HG02763 (cell line): ENCODE data around the gene FYB1.
"Not testable (repeated sequence)": the region's sequence is repeated elsewhere in the genome, so short reads cannot be mapped to it uniquely, and the experiment has no call there.

Experiments
- ATAC-seq: cut with Tn5 transposase; IDR thresholded peaks from one replicate; pipeline ENCODE4 v1.9.1; 2021; ENCODE audit warnings: mild to moderate bottlenecking, moderate library complexity; ENCODE audit not compliant: unreplicated experiment

FYB1 gene

GRCh38 chr5:39219437-39219836, at the start of gene FYB1:
FYB1 (minus strand) TSS chr5:39219563; CDS start chr5:39202960, 16,603 bp downstream.
- no peak for ATAC-seq

DNA sequence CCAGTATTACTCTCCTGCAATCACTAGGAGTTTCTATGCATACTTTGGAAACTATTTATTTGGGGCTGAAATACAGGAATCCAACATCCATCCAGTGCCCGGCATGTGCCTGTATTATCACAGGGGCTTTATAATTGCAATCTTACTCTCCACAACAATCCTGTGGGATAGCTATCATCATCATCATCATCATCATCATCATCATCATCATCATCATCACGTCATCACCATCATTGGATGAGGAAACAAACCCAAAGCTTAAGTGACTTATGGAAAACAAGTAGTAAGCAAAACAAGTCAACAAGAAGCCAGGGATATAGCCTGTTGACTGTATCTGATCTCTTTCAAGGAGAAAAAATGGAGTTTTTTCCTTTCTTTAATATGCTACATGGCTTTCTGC, 47.8 kb upstream of the FYB1 start:
- ATAC-seq: no peak

DNA sequence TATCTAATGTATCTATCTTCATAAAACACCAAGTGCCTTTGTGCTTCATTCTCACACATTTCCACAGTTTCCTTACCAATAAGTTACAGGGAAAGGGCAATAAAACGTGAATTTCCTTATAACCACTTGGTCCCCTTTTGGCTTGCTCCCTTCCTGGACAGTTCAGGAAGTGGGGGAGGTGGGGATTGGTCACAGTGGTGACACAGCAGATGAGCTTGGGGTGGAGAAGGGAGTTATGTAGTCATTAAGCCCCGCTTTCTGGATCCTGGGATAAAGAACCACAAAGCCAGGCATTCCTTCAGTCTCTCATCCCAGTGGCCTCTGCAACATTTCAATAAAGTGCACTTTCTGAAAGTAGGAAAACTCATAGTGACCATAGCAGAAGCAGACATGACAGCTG, 47.1 kb upstream of the FYB1 start:
- no peak for ATAC-seq

- peak; percentile 85 for ATAC-seq
These were observed 45.2 kb upstream of the FYB1 start for GRCh38 chr5:39264528-39264927.

- no peak for ATAC-seq
These were observed 43.6 kb upstream of the FYB1 start for GRCh38 chr5:39262981-39263380.

GRCh38 chr5:39260095-39260494, 40.7 kb upstream of the FYB1 start:
- ATAC-seq: no peak

GRCh38 chr5:39257554-39257953, 38.2 kb upstream of the FYB1 start:
- ATAC-seq: no peak

- no peak for ATAC-seq
These were observed 37.3 kb upstream of the FYB1 start for GRCh38 chr5:39256477-39257235.

DNA sequence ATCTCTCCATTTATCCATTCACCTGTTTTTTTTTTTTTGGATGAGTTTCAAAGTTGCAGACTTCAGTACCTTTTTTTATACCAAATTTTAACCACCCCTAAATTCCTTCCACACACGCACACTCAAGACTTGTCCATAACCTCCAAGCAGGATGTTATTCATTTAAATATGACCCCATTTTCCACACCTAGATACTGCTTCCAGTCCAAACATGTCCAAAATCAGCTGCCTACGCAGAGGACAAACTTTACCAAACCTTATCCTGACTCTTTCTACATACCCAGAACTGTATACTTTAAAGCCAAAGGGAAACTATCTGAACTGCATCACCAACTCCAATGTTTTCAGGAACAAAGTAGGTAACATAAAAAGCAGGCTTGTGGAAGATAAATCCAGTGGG, 36.0 kb upstream of the FYB1 start:
- ATAC-seq: no peak

GRCh38 chr5:39254671-39255070, 35.3 kb upstream of the FYB1 start:
- ATAC-seq: no peak

- ATAC-seq: no peak
These were observed 33.8 kb upstream of the FYB1 start for GRCh38 chr5:39253196-39253595.

DNA sequence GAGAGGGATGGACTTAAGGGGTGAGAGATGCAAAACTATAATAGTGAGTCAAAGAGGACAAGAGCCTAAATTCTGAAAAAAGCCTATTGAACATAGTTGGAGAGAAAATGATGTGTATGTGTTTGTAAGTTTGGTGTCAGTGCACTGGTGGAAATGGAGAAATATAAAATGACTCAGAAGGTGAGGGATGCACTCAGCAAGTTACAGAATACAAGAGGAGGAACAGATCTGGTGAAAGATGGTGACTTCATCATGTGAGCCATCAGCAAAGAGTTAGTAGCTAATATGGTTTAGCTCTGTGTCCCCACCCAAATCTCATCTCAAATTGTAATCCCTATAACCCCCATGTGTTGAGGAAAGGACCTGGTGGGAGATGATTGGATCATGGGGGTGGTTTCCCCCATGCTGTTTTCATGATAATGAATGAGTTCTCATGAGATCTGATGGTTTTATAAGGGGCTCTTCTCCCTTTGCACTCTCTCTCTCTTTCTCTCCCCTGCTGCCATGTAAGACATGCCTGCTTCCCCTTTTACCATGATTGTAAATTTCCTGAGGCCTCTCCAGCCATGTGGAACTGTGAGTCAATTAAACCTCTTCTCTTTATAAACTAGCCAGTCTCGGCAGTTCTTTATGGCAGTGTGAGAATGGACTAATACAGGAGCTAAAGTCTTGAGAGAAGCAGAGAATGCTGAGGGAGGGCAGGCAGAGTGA, 30.4 kb upstream of the FYB1 start:
- ATAC-seq: no peak

- no peak for ATAC-seq
These were observed 29.7 kb upstream of the FYB1 start for GRCh38 chr5:39249069-39249468.

DNA sequence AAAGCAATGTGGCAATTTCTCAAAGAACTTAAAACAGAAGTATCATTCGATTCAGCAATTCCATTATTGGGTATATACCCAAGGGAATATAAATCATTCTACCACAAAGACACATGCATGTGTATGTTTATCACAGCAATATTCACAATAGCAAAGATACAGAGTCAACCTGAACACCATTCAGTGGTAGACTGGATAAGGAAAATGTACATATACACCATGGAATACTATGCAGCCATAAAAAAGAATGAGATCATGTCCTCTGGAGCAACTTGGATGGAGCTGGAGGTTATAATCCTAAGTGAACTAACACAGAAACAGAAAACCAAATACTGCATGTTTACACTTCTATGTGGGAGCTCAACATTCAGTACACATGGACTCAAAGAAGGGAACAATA, 21.4 kb upstream of the FYB1 start:
- no peak for ATAC-seq

DNA sequence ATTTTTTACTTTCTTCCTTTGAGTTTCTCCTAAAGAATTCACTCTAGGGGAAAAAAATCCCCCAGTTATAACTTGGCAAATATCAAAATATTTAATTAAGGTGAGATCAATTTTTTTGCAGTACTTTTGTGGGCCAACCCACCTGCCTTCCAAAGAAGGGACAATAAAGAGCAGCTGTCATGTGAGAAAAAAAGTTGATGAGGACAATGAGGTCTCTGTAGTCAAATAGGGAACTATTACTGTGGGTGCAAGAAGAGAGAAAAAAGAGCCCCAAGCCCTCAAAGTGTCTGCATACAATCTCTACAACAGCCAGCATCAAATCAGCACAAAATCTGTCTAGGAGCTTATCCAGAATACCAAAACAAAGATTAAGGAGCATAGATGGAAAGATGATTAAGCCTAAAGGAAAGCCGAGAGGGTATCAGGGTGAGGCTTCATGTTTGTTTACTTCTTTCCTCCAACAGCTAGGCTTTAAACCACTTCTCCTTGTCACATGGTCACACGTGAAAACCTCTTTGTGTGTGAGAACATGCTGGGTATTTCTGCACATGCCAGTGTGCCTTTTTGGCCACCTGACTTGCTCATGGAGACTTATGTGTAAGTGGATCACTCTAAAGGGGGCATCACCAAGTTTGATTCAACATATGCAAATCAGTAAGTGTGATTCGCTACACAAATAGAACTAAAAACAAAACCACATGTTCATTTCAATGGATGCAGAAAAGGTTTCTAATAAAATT, 19.2 kb upstream of the FYB1 start:
- no peak for ATAC-seq

- ATAC-seq: no peak
These were observed 17.4 kb upstream of the FYB1 start for GRCh38 chr5:39236718-39237117.

DNA sequence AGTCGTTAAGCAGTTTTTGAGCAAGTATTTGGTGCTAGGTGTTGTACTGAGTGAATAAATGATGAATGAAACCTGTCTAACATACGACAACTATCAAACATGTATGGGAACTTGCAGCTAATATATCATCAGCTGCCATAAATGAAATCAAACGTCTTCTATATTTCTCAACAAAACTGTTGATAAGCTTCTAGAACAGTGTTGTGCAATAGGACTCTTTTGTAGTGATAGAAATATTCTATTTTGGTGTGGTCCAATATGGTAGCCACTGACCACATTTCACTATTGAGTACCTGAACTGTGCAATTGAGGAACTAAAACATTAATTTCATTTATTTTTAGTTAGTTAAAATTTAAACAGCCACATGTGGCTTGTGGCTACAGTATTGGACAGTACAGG, 16.3 kb upstream of the FYB1 start:
- ATAC-seq: no peak

DNA sequence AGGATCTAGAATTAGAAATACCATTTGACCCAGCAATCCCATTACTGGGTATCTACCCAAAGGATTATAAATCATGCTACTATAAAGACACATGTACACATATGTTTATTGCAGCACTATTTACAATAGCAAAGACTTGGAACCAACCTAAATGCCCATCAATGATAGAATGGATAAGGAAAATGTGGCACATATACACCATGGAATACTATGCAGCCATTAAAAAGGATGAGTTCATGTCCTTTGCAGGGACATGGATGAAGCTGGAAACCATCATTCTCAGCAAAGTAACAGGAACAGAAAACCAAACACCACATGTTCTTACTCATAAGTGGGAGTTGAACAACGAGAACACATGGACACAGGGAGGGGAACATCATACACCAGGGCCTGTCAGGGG, 15.1 kb upstream of the FYB1 start:
- ATAC-seq: not testable (repeated sequence)

DNA sequence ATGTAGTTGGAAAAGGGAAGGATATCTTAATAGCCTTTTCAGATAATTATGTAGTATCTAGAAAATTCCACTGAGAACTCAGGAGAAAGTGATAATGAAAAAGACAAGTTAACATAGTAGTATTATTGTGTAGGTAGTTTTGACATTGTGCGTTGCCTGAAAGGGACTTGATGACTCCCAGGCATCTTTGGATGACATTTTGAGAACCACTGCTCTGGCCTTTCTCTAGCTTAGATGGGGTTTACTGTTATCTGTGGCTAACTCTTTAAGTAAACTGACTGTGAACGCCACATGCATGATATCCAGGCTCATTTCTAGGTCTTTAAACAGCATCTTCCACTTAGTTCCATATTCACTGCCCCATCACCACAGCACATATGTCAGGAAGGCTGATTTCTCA, 14.4 kb upstream of the FYB1 start:
- ATAC-seq: no peak

DNA sequence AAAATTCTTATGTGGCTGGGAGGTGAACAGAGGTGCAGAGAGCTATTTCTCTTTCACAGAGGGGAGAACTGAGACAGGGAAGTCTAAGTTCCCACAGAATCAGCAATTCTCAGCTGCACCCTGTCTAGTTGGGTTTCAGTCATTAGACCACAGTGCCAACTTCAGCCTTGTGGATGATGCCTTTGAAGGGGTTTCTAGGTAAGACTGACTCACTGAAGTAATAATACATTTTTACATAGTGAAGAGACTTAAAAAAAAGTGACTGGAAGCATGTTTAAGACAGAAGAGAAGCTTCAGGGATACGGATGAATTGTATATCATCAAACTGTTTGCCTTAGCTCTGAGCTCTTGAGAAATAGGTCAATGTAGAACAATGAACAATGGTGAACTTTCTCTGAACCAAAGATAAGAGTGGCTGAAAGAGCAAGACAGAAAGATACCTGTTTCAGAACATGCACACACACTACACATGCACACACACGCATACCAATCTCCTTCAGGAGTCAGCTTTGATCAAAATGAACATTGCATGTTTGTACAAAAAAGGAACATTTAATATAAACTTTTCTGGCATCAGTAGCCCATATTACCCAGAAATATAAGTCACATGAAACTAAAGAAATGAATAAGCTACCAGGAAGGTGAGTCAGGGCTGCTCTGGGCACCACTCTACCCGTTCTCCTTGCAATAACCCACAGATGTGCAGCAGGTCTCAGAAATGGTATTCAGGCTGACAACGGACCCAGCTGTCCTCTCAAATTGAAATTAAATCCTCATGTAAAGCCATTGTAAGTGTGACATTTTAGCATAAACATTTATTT, 12.6 kb upstream of the FYB1 start:
- no peak for ATAC-seq

DNA sequence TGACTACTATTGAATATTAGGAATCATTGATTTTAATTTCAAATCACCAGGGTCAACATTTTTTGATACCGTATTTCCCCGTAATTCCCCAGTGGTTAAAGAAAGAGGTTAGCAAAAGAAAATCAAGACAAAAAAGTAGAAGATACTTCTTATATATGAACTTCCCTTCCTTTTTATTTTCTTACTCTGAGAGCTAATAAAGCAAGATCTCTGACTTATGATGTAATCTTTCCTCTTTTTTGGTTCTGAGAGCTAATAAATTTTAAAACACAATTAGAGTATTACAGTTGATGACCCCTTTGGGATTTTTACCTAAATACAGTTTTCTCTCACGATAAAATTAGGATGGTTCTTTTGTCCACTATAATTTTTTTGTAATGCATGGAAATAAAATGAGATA, 9.2 kb upstream of the FYB1 start:
- no peak for ATAC-seq
